NCI-H128 (cell line): Measurements from ENCODE around the gene MUC6.

Experiments
- DNase-seq: peaks from one replicate; lab custom pipeline; 2025; ENCODE audit not compliant: unreplicated experiment; lab: John Stamatoyannopoulos, UW

MUC6 gene

GRCh38 chr11:1073261-1073724 lies 36.8 kb upstream of the MUC6 start:
- DNase-seq: no peak

- no peak for DNase-seq
These were observed 36.3 kb upstream of the MUC6 start for GRCh38 chr11:1072821-1073231.

- no peak for DNase-seq
These were observed 35.8 kb upstream of the MUC6 start for GRCh38 chr11:1072116-1072820.

GRCh38 chr11:1071571-1072115 lies 35.1 kb upstream of the MUC6 start:
- no peak for DNase-seq

- no peak for DNase-seq
These were observed 34.3 kb upstream of the MUC6 start for GRCh38 chr11:1070594-1071462.

- no peak for DNase-seq
These were observed 33.2 kb upstream of the MUC6 start for GRCh38 chr11:1069740-1070139.

GRCh38 chr11:1067812-1068496 lies 31.4 kb upstream of the MUC6 start:
- DNase-seq: no peak

- no peak for DNase-seq
These were observed 27.6 kb upstream of the MUC6 start for GRCh38 chr11:1064167-1064566.

GRCh38 chr11:1062075-1062820 lies 25.7 kb upstream of the MUC6 start:
- DNase-seq: no peak

- DNase-seq: no peak
These were observed 24.5 kb upstream of the MUC6 start for GRCh38 chr11:1060852-1061616.

GRCh38 chr11:1060410-1060809 lies 23.9 kb upstream of the MUC6 start:
- no peak for DNase-seq

- no peak for DNase-seq
These were observed 23.2 kb upstream of the MUC6 start for GRCh38 chr11:1059759-1060158.

GRCh38 chr11:1057806-1058205 lies 21.3 kb upstream of the MUC6 start:
- DNase-seq: no peak

- DNase-seq: no peak
These were observed 19.7 kb upstream of the MUC6 start for GRCh38 chr11:1055990-1056771.

- DNase-seq: no peak
These were observed 18.7 kb upstream of the MUC6 start for GRCh38 chr11:1055109-1055703.

GRCh38 chr11:1054143-1055108 lies 17.9 kb upstream of the MUC6 start:
- no peak for DNase-seq

- DNase-seq: no peak
These were observed 16.8 kb upstream of the MUC6 start for GRCh38 chr11:1053121-1053901.
